ENCODE results near the gene PDE8B.

GRCh38 chr5:77426670-77427069 is 216.2 kb downstream of the PDE8B start:
- TF ChIP-seq CTCF (IDR thresholded peaks at IDR 0.05) (no peak), EZH2 (IDR thresholded peaks at IDR 0.05; ENCODE audit: borderline replicate concordance, insufficient read depth, low read depth, low read length, poor library complexity, severe bottlenecking) (no peak)
